Measurements from ENCODE around the gene RTTN.

Gene RTTN

DNA sequence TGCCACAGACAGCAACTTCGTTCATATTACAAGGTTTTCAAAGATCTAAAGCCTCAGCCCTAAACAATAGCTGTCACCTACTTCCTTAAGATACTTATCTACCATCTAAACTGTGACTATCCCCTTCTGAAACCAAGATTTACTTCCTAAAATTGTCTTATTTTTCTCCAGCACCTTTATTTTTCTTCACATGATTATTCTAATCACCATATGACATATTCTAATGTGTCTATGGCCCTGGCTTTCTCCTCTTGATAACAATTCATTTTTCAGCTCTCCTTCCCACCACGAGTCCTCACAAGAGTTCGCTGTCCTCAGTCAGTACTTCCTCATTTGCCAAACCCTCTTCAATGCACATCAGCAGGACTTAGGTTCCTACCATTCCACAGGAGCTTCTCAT is 53.9 kb downstream of the RTTN start:
- TF ChIP-seq GATA2 (IDR thresholded peaks at IDR 0.05; ENCODE audit: low read depth, low read length) (no peak), GATA3 (IDR thresholded peaks at IDR 0.05; ENCODE audit: low read depth, low read length) (no peak)

DNA sequence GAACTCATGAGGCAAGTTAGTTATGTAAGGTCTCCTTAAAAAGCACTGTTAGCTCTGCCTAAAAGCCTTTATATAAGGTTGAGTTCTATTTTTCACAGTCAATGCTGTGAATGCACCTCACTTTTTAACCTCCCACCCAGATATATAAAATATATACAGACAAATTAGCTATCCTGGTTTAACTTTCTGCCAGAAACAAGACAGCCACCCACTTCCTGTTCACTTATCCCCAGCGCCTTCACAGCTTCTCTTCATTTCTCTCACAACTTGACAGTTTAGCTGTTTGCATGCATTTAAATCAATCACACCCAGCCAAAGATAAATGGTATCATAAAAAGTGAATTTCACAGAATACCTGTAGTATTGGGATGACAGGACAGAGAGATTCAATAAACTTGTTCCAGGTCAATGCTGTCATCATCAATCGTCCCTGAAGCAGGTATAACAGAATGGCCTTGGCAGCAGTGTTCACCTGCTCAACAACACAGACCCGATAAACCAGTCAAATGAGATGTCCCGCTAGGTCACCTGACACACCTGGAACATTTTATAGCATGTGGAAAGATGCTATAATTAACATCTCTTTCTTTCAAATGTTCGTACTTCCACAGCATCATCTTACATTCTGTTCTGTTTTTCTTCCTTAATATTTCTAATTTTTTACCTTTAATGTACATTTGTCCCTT is 55.7 kb downstream of the RTTN start:
- TF ChIP-seq GATA2 (IDR thresholded peaks at IDR 0.05; ENCODE audit: low read depth, low read length), result no peak
- TF ChIP-seq GATA3 (IDR thresholded peaks at IDR 0.05; ENCODE audit: low read depth, low read length), result no peak

DNA sequence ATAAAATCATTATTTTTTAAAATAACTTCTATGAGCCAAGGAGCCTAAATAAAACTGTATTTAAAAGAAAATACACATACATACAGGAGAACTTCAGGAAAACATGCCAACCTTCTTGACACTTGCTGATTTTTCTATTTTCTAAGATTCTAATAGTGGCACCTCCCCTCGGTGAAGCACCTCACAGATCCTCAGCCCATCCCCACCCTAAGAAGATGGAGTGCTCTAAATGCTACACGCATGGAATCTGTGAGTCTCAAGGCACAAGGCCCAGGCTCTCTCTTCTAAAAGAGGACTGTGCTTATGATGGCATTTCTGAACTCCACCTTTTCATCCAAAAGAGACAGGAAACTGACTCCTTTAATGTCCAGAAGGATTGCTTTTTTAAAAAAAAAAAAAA is 56.3 kb downstream of the RTTN start:
- TF ChIP-seq GATA3 (IDR thresholded peaks at IDR 0.05; ENCODE audit: low read depth, low read length) (no peak), GATA2 (IDR thresholded peaks at IDR 0.05; ENCODE audit: low read depth, low read length) (no peak)

DNA sequence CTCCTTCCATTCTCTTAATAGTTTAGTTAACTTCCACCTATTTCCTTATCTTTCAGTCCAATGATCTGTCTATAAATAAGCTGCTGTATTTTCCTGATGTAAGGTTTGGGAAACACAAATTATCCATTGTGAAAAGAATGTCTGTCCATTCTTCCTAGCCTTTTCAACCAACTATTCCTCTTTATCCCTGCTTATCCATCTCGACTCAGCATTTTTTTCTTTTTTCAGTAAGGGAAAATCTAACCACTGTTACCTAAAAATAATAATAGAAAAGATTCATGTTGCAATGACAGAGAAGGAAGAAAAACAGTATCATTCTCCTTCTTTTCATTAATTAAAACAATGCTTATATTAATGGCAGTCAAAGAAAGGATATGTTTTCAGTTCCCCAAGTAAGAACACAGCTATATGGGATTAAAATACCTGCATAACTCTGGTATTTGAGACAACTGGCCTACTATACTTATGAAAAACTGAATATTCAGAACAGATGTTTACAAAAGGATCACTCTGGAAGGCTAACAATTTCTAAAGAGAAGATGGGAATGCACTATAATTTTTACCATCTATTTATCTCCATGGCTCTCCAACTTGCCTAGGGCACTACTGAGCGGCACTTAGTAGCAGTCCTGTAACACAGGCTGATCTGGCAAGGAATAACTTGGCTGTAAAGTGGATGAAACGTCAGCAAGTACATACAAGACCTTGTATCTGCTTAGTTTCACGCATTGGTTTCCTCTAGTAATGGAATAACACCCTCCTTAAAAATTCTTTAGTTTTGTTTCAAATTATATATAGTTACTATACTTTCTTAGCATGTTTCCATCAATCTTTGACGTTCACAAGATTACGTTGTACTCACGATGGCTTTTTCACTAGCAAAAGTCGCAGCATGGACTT is 57.2 kb downstream of the RTTN start:
- TF ChIP-seq GATA3 (IDR thresholded peaks at IDR 0.05; ENCODE audit: low read depth, low read length) (no peak), GATA2 (IDR thresholded peaks at IDR 0.05; ENCODE audit: low read depth, low read length) (no peak)

- no peak for TF ChIP-seq GATA2 (IDR thresholded peaks at IDR 0.05; ENCODE audit: low read depth, low read length)
- TF ChIP-seq GATA3 (IDR thresholded peaks at IDR 0.05; ENCODE audit: low read depth, low read length), result no peak
These were observed 59.3 kb downstream of the RTTN start for GRCh38 chr18:70146174-70146573.

GRCh38 chr18:70142001-70142400 is 63.5 kb downstream of the RTTN start:
- TF ChIP-seq GATA3 (IDR thresholded peaks at IDR 0.05; ENCODE audit: low read depth, low read length) (no peak), GATA2 (IDR thresholded peaks at IDR 0.05; ENCODE audit: low read depth, low read length) (no peak)

DNA sequence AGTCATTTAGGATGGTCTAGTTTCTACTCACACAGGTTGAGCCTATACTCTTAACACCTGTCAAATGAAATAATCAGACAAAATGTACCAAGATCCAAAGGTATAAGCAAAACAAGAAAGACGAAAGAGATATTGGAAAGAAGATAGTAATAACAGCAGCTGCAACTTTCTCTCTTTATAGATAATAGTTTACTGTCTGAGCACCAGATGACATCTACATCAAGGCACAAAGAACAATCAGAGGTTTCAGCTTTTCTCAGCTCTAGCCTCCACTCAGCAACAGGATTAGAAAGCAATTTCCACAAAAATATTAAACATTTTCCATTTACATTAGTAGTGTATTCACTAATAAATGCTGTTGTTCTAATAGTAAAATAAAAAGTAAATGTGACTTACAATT is 66.3 kb downstream of the RTTN start:
- TF ChIP-seq GATA3 (IDR thresholded peaks at IDR 0.05; ENCODE audit: low read depth, low read length) (no peak), GATA2 (IDR thresholded peaks at IDR 0.05; ENCODE audit: low read depth, low read length) (no peak)

DNA sequence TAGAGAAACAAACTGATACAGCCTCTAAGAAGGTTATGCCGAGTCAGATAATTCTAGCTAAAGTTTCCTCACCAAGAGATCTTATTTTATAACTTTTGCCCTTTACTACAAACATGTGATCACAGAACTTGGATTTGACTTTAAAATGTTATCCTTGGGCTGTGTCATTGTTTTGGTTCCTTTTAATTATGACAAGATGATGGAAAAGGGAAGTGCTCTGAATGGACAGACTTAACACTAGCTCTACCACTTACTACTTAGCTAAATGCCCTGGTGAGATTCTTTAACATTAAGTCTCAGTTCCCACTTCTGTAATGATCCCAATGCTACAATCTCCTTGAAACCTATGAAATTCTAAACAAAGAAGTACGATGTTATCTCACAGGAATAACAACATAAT is 69.9 kb downstream of the RTTN start:
- no peak for TF ChIP-seq GATA2 (IDR thresholded peaks at IDR 0.05; ENCODE audit: low read depth, low read length)
- no peak for TF ChIP-seq GATA3 (IDR thresholded peaks at IDR 0.05; ENCODE audit: low read depth, low read length)

- no peak for TF ChIP-seq GATA3 (IDR thresholded peaks at IDR 0.05; ENCODE audit: low read depth, low read length)
These were observed 72.5 kb downstream of the RTTN start for GRCh38 chr18:70132999-70133398.

DNA sequence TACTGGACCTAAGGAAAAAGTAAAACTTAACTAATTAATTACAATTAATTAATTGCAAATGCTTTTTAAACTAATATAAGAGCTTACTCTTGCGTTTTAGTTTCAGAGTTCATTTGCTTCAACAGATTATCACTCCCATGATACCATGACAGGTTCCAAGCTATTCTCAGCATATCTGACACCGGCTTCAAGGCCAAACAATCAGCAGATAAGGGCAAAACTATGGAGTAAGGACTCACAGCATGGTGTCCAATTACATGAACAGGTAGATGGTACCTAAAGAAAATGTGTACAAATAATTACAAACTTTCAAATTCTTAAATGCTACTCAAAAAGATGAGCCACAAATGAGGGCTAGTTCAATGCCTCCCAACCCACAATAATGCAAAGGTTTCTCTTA is 77.2 kb downstream of the RTTN start:
- TF ChIP-seq GATA3 (IDR thresholded peaks at IDR 0.05; ENCODE audit: low read depth, low read length) (no peak), GATA2 (IDR thresholded peaks at IDR 0.05; ENCODE audit: low read depth, low read length) (no peak)

DNA sequence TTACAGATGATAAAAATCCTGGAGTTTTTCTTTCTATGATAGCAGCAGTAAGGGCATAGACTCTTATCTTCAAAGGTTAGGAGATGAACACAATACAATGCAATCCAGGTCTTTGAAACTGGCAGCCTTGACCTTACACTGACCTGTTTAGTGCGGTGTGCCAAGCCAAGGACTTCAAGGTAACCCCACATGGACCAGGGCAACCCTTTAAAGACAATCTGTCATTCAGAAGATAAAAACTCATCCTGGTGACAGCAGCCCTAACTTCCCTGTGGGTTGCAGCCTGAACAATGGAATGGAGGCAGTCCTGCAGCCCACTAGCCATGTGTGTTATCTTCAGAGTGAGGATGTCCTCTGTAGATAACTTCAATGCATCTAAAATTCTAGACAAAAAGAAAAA is 78.1 kb downstream of the RTTN start:
- TF ChIP-seq GATA2 (IDR thresholded peaks at IDR 0.05; ENCODE audit: low read depth, low read length), result peak; percentile 46; the same call in 1 of the 2 replicates
- TF ChIP-seq GATA3 (IDR thresholded peaks at IDR 0.05; ENCODE audit: low read depth, low read length), result no peak

DNA sequence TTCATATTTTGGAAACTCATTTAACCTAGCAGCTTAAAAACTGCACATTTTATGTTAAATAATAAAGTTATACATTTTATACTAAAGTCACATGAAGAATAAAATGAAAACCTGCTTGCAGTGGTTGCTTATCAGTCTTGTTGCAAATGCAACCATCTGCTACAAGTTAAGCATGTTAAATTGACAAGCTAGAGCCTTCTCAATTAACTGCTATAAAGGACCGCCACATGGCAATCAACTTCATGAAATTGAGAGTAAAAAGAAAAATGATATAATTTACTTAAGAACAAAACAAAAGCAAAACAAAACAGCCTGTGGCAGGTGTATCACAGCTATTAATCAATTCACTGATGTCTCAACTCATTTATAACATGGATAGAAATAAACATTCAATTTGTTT is 78.7 kb downstream of the RTTN start:
- TF ChIP-seq GATA2 (IDR thresholded peaks at IDR 0.05; ENCODE audit: low read depth, low read length), result no peak
- no peak for TF ChIP-seq GATA3 (IDR thresholded peaks at IDR 0.05; ENCODE audit: low read depth, low read length)

DNA sequence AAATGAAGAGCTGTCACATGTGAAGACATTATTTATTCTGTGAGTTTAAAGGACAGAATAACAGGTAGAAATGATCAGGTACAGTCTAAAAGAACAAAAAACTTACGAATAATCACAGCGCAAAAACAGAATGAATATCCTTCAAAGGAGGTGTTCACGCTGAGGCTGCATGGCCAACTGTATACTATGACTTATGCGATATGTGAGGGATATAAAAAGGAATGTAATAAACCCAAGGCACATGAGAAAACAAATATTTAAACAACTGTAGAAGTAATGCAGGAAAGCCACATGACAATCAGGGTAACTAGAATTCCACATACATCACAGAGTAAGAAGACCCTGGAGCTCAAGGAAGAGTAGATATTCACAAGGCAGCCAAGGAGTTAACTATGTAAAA is 81.3 kb downstream of the RTTN start:
- TF ChIP-seq GATA3 (IDR thresholded peaks at IDR 0.05; ENCODE audit: low read depth, low read length), result no peak
- no peak for TF ChIP-seq GATA2 (IDR thresholded peaks at IDR 0.05; ENCODE audit: low read depth, low read length)

- TF ChIP-seq GATA3 (IDR thresholded peaks at IDR 0.05; ENCODE audit: low read depth, low read length) (no peak), GATA2 (IDR thresholded peaks at IDR 0.05; ENCODE audit: low read depth, low read length) (no peak)
These were observed 83.6 kb downstream of the RTTN start for GRCh38 chr18:70121842-70122241.

GRCh38 chr18:70116949-70117348 is 88.5 kb downstream of the RTTN start:
- TF ChIP-seq GATA3 (IDR thresholded peaks at IDR 0.05; ENCODE audit: low read depth, low read length) (no peak), GATA2 (IDR thresholded peaks at IDR 0.05; ENCODE audit: low read depth, low read length) (no peak)
